ENCODE results near the gene PLCB3. TPM values are rescaled to one million over a fixed set of nuclear protein-coding genes. Genes with fewer than 3 reads are reported as not detected.

PLCB3 gene
- total and polyA plus RNA-seq, 2 of the 13 experiments (the other 11 are each of a cell fraction or from before 2014, with no cell fraction given), result 7.5 to 13.8 TPM

GRCh38 chr11:64218628-64219353 is 32.5 kb upstream of the PLCB3 start:
- Histone ChIP-seq H3K9me3 (ENCODE audit: low read length) (no peaks in the 10 kb centered on the region), H3K27ac (ENCODE audit: extremely low read length, insufficient read depth, low read length) (no peak overlapping the region), H2AFZ (ENCODE audit: low read length) (no peak overlapping the region), H3K36me3 (replicated peaks in 1 of 2; ENCODE audit: control insufficient read depth in 1 of 2, insufficient read depth in 2 of 2, low read length in 2 of 2) (no peaks in the 10 kb centered on the region), H3K9ac (ENCODE audit: insufficient read depth, low read depth, low read length) (no peak overlapping the region), H3K4me2 (ENCODE audit: low read depth, low read length) (peak overlapping the region; percentile 50; the same call in 1 of the 2 replicates), H4K20me1 (ENCODE audit: insufficient read depth, low read length) (no peaks in the 10 kb centered on the region), H3K4me1 (ENCODE audit: insufficient read depth, low read length) (peaks cover 32% of the 10 kb centered on the region), H3K79me2 (ENCODE audit: insufficient read depth, low read length) (no peaks in the 10 kb centered on the region), H3K4me3 (replicated peaks in 1 of 3; ENCODE audit: insufficient read depth in 1 of 3, low read depth in 2 of 3, low read length in 3 of 3) (no peak overlapping the region), H3K27me3 (ENCODE audit: control insufficient read depth in 1 of 2, insufficient read depth in 2 of 2, low read length in 2 of 2) (no peaks in the 10 kb centered on the region)
- intact Hi-C loops (cut with micrococcal nuclease; ENCODE audit: unreplicated experiment) (no loop called here), in situ Hi-C loops (cut with HindIII; ENCODE audit: extremely low pct_ligation_motif_present, low pct_unique_long_range_greater_than_20kb) (no loop called here)
- no peak for FAIRE-seq
- 27% methylated on average over 5 of the region's 11 CpGs for WGBS (ENCODE audit: low lambda C conversion rate)
- ATAC-seq, result peak; percentile 78
- DNase-seq (ENCODE audit: low spot score), result no peak
- no TSS peak for BruUV-seq (replicated peaks)
- ChIA-PET POLR2A (interaction anchor here (0.8 to 1.3 kb wide), 2 partner anchors 8 to 33 kb away, joined by 3 read pairs; partner anchors contain the start of genes NUDT22 and STIP1), CTCF (ENCODE audit: low intra/inter-chr PET ratio, low total read pairs) (no interaction called here)
- TF ChIP-seq ZFP36 (IDR thresholded peaks at IDR 0.05; ENCODE audit: borderline replicate concordance, low read depth, low read length, partially characterized antibody), result peak; percentile 90
- peak; percentile 41; the same call in 1 of the 2 replicates for TF ChIP-seq ZNF609 (CRISPR knock-in tag; IDR thresholded peaks at IDR 0.05; ENCODE audit: borderline replicate concordance)
- peak; percentile 46; the same call in 1 of the 2 replicates for TF ChIP-seq ARID3A (IDR thresholded peaks at IDR 0.05; ENCODE audit: low read depth, low read length)
- TF ChIP-seq FOXO1 (CRISPR knock-in tag; IDR thresholded peaks at IDR 0.05), result peak; percentile 43; the same call in 1 of the 2 replicates
- TF ChIP-seq SAP130 (CRISPR knock-in tag; IDR thresholded peaks at IDR 0.05; ENCODE audit: low read depth), result peak; percentile 45
- no peak for TF ChIP-seq USF2 (IDR thresholded peaks at IDR 0.05; ENCODE audit: low read depth, low read length)
- TF ChIP-seq USF2 (CRISPR knock-in tag; IDR thresholded peaks at IDR 0.05; ENCODE audit: borderline replicate concordance), result no peak
- peak; percentile 66 for TF ChIP-seq BCL6 (CRISPR knock-in tag; IDR thresholded peaks at IDR 0.05)
- TF ChIP-seq HIC2 (CRISPR knock-in tag; IDR thresholded peaks at IDR 0.05; ENCODE audit: low read depth), result peak; percentile 92
- no peak for TF ChIP-seq AGO1 (IDR thresholded peaks at IDR 0.05; ENCODE audit: low read depth, low read length, poor library complexity, severe bottlenecking)
